GM10248 (cell line): ENCODE results near the gene VPS37C.

Experiments used
- CTCF ChIA-PET: fragments of 300-600 bp; sonication (Branson Sonifier 250); formaldehyde crosslinking; extraction: SDS; loops from one replicate; lab custom pipeline; 2021; ENCODE audit warnings: antibody characterized with exemption; lab: Yijun Ruan, JAX
- POLR2A ChIA-PET: fragments of 350-650 bp; sonication (Branson Sonifier 250); formaldehyde crosslinking; extraction: SDS; loops from one replicate; lab custom pipeline; 2020; ENCODE audit warnings: antibody characterized with exemption; lab: Yijun Ruan, JAX
- DNase-seq: peaks from one replicate; pipeline ENCODE4 v3.0.0; 2012; ENCODE audit errors: extremely low spot score
- CTCF ChIP-seq: IDR thresholded peaks from 2 replicates; pipeline ENCODE4 v1.5.1; 2012; ENCODE audit warnings: mild to moderate bottlenecking, low read depth; ENCODE audit errors: extremely low read depth, missing control alignments, control extremely low read depth

VPS37C gene

GRCh38 chr11:61155312-61155711, 5.9 kb downstream of the VPS37C start:
- POLR2A ChIA-PET, result no interaction called here
- TF ChIP-seq CTCF, result no peak
- CTCF ChIA-PET, result interaction anchor here (1.1 to 2.6 kb wide), 2 partner anchors 17 to 32 kb away, joined by 4 to 8 read pairs; no protein-coding TSS in a partner anchor
- no peak for DNase-seq

GRCh38 chr11:61154528-61154927, 6.7 kb downstream of the VPS37C start:
- CTCF ChIA-PET, result interaction anchor here (0.9 to 2.6 kb wide), 4 partner anchors 16 to 183 kb away, joined by 3 to 8 read pairs (median 4); partner anchors contain the start of gene CD6

GRCh38 chr11:61153593-61154095, 7.6 kb downstream of the VPS37C start:
- DNase-seq, result no peak
- CTCF ChIA-PET, result interaction anchor here (0.7 to 2.6 kb wide), 7 partner anchors 8 to 182 kb away, joined by 3 to 10 read pairs (median 3); partner anchors contain the start of genes CD6 and VPS37C
- POLR2A ChIA-PET, result no interaction called here
- no peak for TF ChIP-seq CTCF

More at GRCh38 chr11:61154528-61154927, 6.7 kb downstream of the VPS37C start:
- TF ChIP-seq CTCF, result no peak
- DNase-seq, result no peak
- POLR2A ChIA-PET, result no interaction called here

GRCh38 chr11:61152816-61153592, 8.2 kb downstream of the VPS37C start:
- DNase-seq, result no peak
- no peak for TF ChIP-seq CTCF
- CTCF ChIA-PET, result interaction anchor here (1.0 to 6.0 kb wide), 7 partner anchors 9 to 181 kb away, joined by 3 to 31 read pairs (median 3); partner anchors contain the start of genes CD6 and VPS37C
- POLR2A ChIA-PET, result no interaction called here

- ChIA-PET POLR2A (no interaction called here), CTCF (interaction anchor here (1.0 to 6.0 kb wide), 4 partner anchors 8 to 22 kb away, joined by 3 to 31 read pairs (median 18); partner anchors contain the start of gene VPS37C)
- no peak for TF ChIP-seq CTCF
- no peak for DNase-seq
Measured at GRCh38 chr11:61151545-61152252, 9.5 kb downstream of the VPS37C start.
